Ishikawa (cell line): ENCODE measurements around the gene AGFG1.

Experiments used
- CEBPB ChIP-seq: IDR thresholded peaks from 2 replicates; pipeline ENCODE4 v1.6.1; 2012
- CREB1 ChIP-seq: IDR thresholded peaks from 2 replicates; pipeline ENCODE4 v1.6.1; 2012; ENCODE audit warnings: low read depth
- EGR1 ChIP-seq: IDR thresholded peaks from 2 replicates; pipeline ENCODE4 v1.6.1; 2012
- EP300 ChIP-seq: IDR thresholded peaks from 2 replicates; pipeline ENCODE4 v1.6.1; 2012; ENCODE audit warnings: borderline replicate concordance
- FOXM1 ChIP-seq: IDR thresholded peaks from 2 replicates; pipeline ENCODE4 v1.6.1; 2012; ENCODE audit warnings: low read depth, borderline replicate concordance
- MAX ChIP-seq: IDR thresholded peaks from 2 replicates; pipeline ENCODE4 v1.6.1; 2012
- NFIC ChIP-seq: IDR thresholded peaks from 2 replicates; pipeline ENCODE4 v1.6.1; 2012
- RAD21 ChIP-seq: IDR thresholded peaks from 2 replicates; pipeline ENCODE4 v1.6.1; 2012; ENCODE audit warnings: low read depth
- REST ChIP-seq: IDR thresholded peaks from 2 replicates; pipeline ENCODE4 v1.6.1; 2012; ENCODE audit warnings: low read depth, mild to moderate bottlenecking
- TAF1 ChIP-seq: IDR thresholded peaks from 2 replicates; pipeline ENCODE4 v1.6.1; 2012; ENCODE audit warnings: low read depth, mild to moderate bottlenecking
- TCF12 ChIP-seq: IDR thresholded peaks from 2 replicates; pipeline ENCODE4 v1.6.1; 2012; ENCODE audit warnings: low read depth
- TEAD4 ChIP-seq: IDR thresholded peaks from 2 replicates; pipeline ENCODE4 v1.6.1; 2012
- USF1 ChIP-seq: IDR thresholded peaks from 2 replicates; pipeline ENCODE4 v1.6.1; 2012
- YY1 ChIP-seq: IDR thresholded peaks from 2 replicates; pipeline ENCODE4 v1.6.1; 2012; ENCODE audit warnings: low read depth
- ZBTB7A ChIP-seq: IDR thresholded peaks from 2 replicates; pipeline ENCODE4 v1.6.1; 2012; ENCODE audit warnings: low read depth

The AGFG1 gene

GRCh38 chr2:227606476-227606875 is 134.5 kb downstream of the AGFG1 start:
- TF ChIP-seq TCF12 (no peak), TAF1 (no peak), RAD21 (no peak), MAX (no peak), EP300 (no peak), FOXM1 (no peak), TEAD4 (no peak), CREB1 (no peak), NFIC (no peak), YY1 (no peak), REST (no peak), USF1 (no peak), EGR1 (no peak), ZBTB7A (no peak), CEBPB (no peak)

- TF ChIP-seq TCF12 (no peak), USF1 (no peak), REST (no peak), FOXM1 (no peak), MAX (no peak), TEAD4 (no peak), YY1 (no peak), ZBTB7A (no peak)
Observed at GRCh38 chr2:227607941-227608340, 136.0 kb downstream of the AGFG1 start.

GRCh38 chr2:227608561-227609338 is 136.8 kb downstream of the AGFG1 start:
- TF ChIP-seq TEAD4, result no peak
- TF ChIP-seq YY1, result no peak
- TF ChIP-seq EP300, result no peak
- TF ChIP-seq CEBPB, result no peak
- TF ChIP-seq MAX, result no peak
- no peak for TF ChIP-seq CREB1
- no peak for TF ChIP-seq TAF1
- TF ChIP-seq REST, result no peak
- TF ChIP-seq RAD21, result no peak
- no peak for TF ChIP-seq NFIC
- TF ChIP-seq FOXM1, result no peak
- TF ChIP-seq USF1, result no peak
- no peak for TF ChIP-seq ZBTB7A

- no peak for TF ChIP-seq CREB1
- no peak for TF ChIP-seq TAF1
- no peak for TF ChIP-seq CEBPB
- TF ChIP-seq REST, result no peak
- no peak for TF ChIP-seq USF1
- TF ChIP-seq EP300, result no peak
- TF ChIP-seq MAX, result no peak
- TF ChIP-seq TEAD4, result no peak
- TF ChIP-seq RAD21, result no peak
- no peak for TF ChIP-seq EGR1
- no peak for TF ChIP-seq ZBTB7A
- no peak for TF ChIP-seq TCF12
- TF ChIP-seq YY1, result no peak
- TF ChIP-seq NFIC, result no peak
- TF ChIP-seq FOXM1, result no peak
Observed at GRCh38 chr2:227610123-227610522, 138.2 kb downstream of the AGFG1 start.
